Activated CD4-positive, alpha-beta T cell treated with anti-CD3 and anti-CD28 coated beads, Interleukin-2, amount 50 U/mL, for 24 hours (primary cell): ENCODE measurements around the gene ZEB1.

Experiments used
- DNase-seq, 2 donors: peaks; one replicate each; pipeline ENCODE4 v3.0.0-alpha.2; 2020; ENCODE audit warnings: low read depth in 1 of 2, low spot score in 1 of 2

The ZEB1 gene

GRCh38 chr10:31578951-31579350 lies 259.9 kb downstream of the ZEB1 start:
- DNase-seq, result no peak
